GM18498 (cell line): ENCODE measurements around the gene DDX39A.
"Not testable (repeated sequence)": the region's sequence is repeated elsewhere in the genome, so short reads cannot be mapped to it uniquely, and the experiment has no call there.

Experiments used
- ATAC-seq: cut with Tn5 transposase; IDR thresholded peaks from one replicate; pipeline ENCODE4 v1.9.1; 2021; ENCODE audit warnings: mild to moderate bottlenecking, moderate library complexity; ENCODE audit not compliant: unreplicated experiment

Gene DDX39A

GRCh38 chr19:14391156-14391821, 27.9 kb downstream of the DDX39A start:
- no peak for ATAC-seq

- ATAC-seq = no peak
Measured at GRCh38 chr19:14390548-14390947, 28.6 kb downstream of the DDX39A start.

GRCh38 chr19:14385492-14385891, 33.6 kb downstream of the DDX39A start:
- no peak for ATAC-seq

GRCh38 chr19:14383661-14384555, 35.2 kb downstream of the DDX39A start:
- ATAC-seq = no peak

GRCh38 chr19:14381689-14382474, 37.3 kb downstream of the DDX39A start:
- no peak for ATAC-seq

- no peak for ATAC-seq
Measured at GRCh38 chr19:14379294-14380065, 39.7 kb downstream of the DDX39A start.

- ATAC-seq = no peak
Measured at GRCh38 chr19:14378890-14379289, 40.3 kb downstream of the DDX39A start.

GRCh38 chr19:14377883-14378328, 41.2 kb downstream of the DDX39A start:
- ATAC-seq = no peak

GRCh38 chr19:14375582-14376291, 43.4 kb downstream of the DDX39A start:
- no peak for ATAC-seq

- ATAC-seq = no peak
Measured at GRCh38 chr19:14375055-14375581, 44.0 kb downstream of the DDX39A start.

GRCh38 chr19:14374313-14374712, 44.8 kb downstream of the DDX39A start:
- ATAC-seq = not testable (repeated sequence)

GRCh38 chr19:14372384-14373077, 46.6 kb downstream of the DDX39A start:
- ATAC-seq = not testable (repeated sequence)

- ATAC-seq = no peak
Measured at GRCh38 chr19:14371301-14371821, 47.8 kb downstream of the DDX39A start.

- no peak for ATAC-seq
Measured at GRCh38 chr19:14370940-14371280, 48.2 kb downstream of the DDX39A start.

- no peak for ATAC-seq
Measured at GRCh38 chr19:14370169-14370939, 48.8 kb downstream of the DDX39A start.

GRCh38 chr19:14369399-14370168, 49.6 kb downstream of the DDX39A start:
- no peak for ATAC-seq

GRCh38 chr19:14368011-14368513, 51.1 kb downstream of the DDX39A start:
- ATAC-seq = no peak
